NOMO-1 treated with DMSO at 0.1 percent for 48 hours (cell line): Measurements from ENCODE around the gene CHST9.
"Not testable (repeated sequence)": the region's sequence is repeated elsewhere in the genome, so short reads cannot be mapped to it uniquely, and the experiment has no call there.

Source experiments
- DNase-seq: peaks from one replicate; lab custom pipeline; 2025; ENCODE audit not compliant: unreplicated experiment; lab: John Stamatoyannopoulos, UW

Gene CHST9

DNA sequence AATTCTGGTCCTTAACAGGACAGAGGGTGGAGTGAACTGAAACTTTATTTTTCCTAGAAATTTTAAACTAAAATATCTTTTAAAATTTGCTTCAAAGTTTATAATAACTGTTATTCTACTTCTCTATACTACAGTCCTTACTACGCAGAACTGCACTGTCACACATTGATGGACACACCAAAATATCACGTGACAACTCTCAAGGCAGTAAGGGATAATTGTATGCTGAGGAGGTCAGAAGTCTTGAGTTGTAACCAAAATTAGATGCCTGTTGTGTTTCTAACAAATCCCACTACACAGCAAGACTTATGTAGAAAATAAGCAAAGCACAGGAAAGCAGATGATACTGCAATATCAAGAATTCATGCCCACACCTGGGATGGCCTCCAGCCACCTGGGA lies 76.3 kb downstream of the CHST9 start:
- DNase-seq: no peak

DNA sequence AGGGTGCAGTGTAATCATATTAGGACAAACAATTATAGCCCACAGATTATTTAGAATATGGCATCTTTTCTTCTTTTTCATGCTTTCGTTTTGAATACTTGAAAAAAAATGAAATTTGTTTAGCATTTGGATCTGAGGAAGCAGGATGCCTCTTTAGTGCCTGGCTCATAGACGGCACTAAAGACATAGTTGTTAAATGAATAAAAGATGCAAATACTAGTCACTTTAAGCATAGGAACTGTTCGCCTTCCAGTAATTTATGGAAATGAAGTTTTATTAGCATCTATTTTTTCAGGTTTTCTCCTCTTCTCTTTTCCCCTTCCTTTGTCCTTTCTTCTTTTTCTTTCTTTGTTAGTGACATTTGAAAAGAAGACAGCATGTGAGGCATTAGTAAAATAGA lies 80.4 kb downstream of the CHST9 start:
- no peak for DNase-seq

DNA sequence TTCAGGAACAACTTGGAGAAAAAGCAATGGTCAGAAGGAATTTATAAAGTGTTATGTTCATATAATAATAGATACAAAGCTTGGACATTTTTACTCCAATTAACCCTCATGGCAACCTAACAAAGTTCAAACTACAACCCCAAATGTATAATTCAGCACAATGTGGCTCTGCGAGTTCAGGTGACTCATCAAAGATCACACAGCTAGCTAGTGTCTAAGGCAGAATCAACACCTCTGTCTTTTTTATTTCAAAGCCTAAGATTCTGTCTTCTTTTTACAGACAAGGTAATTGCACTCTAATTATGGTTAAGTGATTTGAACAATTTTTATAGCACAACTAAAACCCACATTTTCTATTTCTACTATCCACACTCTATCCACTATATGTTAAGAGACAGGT lies 90.5 kb downstream of the CHST9 start:
- DNase-seq: no peak

DNA sequence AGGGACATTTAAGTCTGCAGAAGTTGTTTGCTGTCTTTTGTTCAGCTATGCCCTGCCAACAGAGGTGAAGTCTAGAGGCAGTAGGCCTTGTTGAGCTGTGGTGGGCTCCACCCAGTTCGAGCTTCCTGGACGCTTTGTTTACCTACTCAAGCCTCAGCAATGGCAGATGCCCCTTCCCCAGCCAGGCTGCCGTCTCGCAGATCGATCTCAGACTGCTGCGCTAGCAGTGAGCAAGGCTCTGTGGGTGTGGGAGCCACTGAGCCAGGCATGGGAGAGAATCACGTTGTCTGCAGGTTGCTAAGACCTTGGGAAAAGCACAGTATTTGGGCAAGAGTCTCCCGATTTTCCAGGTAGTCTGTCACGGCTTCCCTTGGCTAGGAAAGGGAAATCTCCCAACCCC lies 91.8 kb downstream of the CHST9 start:
- DNase-seq: not testable (repeated sequence)

DNA sequence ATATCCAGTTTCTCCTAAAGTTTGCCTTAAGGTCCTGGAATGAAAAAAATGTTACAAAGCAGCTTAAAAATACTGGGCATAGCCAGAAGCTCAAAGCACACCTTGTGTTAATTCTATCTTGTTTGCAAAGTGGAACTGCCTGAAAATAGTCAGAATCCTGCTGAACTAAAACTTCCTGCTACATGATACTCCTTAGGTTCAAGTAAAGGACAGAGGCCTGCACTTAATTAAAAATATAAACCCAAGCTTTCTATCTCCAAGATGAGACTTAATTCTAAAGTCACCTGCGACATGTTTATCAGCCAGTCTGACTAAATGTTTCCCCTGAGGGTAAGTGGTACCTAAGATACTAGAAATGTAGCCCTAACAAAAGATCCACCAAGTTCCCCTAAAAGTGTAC lies 103.4 kb downstream of the CHST9 start:
- DNase-seq: no peak

DNA sequence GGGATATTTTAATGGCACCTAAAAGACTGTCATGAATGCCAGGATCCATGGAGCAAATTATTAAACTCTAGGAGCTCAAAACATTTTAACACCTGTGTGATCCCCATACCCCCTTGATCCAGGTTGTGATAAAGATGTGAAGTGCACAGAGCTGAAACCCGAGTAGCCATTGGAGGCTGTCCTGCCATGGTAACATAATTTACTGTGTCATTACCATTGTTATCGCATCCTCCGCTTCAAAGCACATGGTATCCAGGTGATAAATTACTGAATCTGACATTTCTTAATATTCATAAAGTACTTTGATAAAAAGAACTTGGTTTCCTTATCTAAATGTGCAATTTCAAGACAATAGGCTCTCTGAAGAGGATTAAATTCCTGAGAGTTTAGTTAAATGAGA lies 109.3 kb downstream of the CHST9 start:
- DNase-seq: no peak

DNA sequence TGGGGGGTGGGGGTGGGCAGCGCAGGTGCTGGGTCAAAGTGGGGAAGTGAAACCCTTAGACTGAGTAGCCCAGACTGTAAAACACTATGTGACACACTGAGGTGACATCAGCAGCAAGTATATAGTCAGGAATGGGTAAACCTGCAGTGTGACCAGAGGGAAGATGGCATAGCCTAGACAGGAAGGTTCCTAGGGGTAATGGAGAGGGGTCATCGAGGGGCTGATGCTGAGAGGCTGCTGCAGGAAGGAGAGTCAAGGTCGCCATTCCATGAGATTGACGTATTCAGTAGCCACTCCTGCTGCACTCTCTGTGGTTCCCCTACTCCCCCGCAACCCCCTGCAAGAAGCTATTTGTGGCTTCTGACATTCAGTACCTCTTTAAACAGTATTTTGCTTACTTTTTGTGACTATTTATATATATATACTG lies 111.7 kb downstream of the CHST9 start:
- no peak for DNase-seq

DNA sequence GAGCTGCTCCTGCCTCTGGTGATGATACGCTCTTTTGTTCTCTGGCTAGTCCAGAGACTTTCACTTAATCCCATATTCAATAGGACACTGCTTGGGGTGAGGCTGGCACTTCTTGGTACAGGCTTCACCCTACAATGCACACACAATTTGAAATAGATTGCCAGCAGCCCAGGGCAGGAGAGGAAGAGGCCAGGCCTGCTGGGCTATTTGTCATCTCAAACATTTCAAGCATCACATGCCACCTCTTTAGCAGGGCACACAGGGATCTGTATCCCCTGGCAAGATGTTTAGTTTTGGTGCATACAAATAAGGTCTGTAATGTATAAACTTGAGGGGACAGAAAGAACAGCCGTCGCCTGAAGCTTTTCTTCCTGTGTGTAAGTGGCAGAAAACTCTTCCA lies 120.4 kb downstream of the CHST9 start:
- DNase-seq: no peak

DNA sequence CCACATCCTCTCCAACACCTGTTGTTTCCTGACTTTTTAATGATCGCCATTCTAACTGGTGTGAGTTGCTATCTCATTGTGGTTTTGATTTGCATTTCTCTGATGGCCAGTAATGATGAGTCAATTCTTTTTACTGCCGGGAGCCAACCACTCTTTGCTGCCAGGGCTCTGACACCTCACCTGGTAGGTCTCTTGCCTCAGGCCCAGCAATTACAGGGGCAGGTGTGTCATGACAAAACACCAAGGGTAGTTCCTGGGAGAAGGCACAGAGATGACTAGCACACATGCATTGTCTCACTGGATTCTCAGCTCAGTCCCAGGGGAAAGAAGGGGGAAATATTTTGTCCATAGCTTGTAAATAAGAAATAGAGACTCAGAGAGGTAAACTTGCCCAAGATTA lies 122.3 kb downstream of the CHST9 start:
- DNase-seq: no peak

DNA sequence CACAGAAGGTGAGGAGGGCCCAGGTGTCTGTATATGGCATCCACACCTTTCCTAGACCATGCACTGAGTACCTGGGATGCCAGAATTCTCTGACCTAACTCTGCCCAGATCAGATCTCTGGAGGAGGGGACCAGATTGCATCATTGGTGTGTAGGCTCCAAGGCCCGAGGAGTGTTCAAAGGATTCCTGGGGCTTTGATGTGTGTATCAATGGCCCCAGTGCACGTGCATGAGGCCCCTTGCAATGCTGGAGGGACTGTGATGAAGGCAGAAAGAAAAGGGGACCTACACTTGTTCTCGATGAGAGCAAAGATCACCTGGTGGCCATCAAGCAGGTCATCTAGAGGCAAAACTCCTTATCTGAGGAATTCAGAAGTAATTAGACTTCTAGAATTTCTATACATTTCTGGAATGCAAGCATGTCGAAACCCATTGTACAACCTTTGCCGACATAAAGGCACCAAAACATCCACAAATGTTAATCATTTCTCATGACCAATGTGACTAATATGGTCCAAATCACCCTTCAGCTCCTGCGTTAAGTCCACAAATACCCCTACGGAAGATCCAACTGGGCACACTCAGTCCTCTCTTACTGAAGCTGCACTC lies 123.5 kb downstream of the CHST9 start:
- DNase-seq: no peak

DNA sequence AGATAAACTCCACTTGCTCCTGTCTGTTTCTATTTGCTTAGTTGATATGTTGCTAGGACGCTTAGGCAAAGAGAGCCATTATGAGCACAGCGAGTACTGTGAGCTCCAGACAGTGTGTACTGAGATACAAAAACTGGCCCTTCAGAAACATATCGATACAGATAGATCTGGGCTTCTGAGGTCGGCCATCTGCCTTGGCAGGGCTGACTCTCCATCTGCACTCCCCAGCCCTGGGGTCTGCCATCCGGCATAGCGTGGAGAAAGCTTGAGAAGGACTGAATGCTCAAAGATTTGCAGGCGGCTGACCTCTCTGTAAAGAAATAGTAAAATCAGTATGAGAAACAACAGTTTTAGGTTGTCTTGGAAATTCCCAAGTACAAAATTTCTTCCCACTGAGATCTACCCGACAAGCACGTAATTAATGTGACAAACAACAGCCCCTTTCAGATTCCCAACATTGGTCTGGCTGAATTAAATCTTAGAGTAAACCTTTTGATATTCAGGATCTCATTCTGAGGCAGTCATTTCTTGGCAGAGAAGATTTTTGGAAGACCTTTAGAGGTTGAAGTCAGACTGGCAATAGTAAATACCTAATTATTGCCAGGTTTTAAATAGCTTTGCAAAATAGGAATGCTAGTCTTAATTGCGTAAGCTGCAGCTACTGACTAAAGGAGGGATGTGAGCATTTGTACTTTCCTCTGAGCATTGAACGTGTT lies 127.4 kb downstream of the CHST9 start:
- DNase-seq: no peak

DNA sequence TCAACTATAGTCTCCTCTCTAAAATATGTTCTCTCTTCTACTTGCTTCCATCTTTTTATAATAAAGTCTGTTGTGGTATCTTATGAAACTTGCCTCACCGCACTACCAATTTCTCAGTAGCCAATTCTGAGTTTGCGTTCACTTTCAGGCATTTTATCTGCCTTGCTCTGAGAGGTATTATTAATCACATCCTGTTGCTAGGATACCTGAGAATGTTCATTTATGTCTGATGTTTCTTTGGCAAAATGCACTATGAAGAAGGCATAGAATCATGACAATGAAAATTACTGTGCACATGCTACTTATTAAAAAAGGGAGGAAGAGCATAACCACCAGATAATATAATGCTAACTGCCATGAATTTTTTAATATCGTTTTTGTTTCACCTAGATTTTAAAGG lies 130.2 kb downstream of the CHST9 start:
- no peak for DNase-seq

DNA sequence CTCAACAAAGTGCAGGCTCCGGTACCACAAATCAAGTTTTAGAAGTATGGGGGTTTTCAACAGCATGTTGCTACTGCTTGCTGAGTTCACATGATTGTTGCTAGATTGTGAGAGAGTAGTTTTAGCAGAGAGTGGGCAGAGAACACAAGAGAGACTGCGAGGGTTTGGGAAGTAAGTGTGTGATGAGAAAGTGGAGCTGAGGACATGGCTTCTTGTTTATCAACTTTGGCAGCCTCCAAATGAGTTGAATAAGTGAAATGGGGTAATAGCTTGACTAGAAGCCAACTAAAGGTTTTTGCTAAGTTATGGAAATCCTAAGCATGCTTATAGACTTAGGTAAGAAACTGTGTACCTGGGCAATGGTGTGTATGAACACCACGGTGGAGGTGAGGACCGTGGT lies 135.1 kb downstream of the CHST9 start:
- no peak for DNase-seq

DNA sequence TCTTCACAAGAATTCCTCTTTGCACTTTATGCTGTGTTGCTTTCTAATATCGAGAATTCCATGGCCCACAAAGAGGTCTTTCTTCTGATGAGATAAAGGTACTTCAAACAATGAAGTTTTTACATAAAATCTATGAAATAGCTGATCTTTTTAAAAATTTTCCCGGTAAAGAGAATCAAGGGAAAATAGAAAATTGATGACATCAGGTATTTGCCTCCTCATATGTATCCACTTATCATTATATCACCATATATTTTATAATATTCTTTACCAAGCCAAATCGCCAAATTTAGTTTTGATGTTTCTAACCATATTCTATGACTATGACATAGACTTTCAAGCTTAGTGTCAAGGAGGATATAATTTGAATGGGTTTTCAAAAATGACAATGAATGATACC lies 139.8 kb downstream of the CHST9 start:
- no peak for DNase-seq

DNA sequence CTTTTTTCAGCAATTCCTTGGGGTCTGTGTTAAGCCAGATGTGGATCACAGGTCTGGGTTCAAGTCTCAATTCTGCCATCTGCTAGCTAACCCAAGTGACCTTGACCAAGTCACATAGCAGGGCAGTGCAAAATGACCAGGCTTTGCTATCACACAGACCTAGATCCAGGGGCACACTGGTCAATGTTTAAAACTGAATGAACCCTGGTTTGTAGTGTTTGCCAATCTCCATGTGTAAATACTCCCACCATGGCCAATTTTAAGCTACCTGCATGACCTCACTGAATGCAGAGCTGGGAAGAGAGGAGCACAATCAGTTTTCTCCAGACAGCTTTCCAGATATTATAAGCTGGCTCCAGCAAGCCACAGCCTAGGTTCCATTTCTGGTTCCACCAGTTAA lies 142.9 kb downstream of the CHST9 start:
- DNase-seq: no peak

DNA sequence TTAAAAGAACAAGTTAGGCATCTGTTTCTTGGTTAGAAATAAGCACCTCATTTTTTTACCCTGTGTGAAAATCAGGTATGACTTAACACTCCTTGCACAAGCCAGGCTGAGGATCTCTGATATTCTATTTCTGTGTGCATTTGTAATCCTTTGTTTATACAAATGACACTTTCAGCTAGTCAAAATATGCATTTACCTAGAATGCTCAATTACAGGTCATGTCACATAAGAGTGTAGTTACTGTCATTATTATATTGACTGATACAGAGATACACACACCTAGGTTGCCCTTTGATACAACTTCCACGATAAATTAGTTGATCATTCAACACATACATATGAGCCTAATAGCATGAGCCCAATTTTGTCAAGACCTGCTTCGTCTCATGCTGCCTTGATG lies 144.3 kb downstream of the CHST9 start:
- no peak for DNase-seq

DNA sequence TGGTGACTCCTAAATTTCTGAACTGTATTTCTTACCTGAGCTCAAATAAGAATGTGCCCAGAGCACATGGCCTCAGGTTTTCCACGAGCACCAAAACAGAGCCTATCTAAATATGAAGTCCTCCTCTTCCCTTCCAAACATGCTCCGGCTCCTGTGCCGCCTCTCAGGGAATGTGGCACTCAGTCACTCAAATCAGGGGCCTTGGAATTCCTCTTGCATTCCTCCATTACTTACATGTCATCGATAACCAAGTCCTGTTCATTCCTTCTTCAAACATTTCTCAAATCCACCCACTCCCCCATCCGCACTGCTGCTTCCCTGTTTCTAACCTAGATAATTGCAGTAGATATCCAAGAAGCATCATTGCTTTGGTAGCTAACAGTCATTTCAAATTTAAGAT lies 151.4 kb downstream of the CHST9 start:
- no peak for DNase-seq

DNA sequence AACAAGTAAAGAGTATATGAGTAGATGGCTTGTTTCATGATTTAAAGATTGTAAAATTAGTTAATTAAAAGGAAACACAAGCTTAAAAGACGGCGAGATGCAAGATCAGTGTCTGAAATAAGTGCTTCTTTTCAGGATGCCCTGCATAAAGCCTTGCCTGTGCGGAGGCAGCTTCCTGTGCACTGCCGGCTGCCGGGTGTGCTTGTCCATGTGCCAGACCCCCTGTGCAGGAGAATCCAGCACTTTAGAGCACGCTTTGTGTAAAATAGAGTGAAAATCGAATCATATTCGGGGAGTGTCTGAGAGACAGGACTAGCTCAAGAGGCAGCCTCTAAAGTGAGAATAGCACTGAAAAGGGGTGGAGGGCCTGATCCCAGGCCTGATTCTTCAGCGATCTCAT lies 154.7 kb downstream of the CHST9 start:
- no peak for DNase-seq

DNA sequence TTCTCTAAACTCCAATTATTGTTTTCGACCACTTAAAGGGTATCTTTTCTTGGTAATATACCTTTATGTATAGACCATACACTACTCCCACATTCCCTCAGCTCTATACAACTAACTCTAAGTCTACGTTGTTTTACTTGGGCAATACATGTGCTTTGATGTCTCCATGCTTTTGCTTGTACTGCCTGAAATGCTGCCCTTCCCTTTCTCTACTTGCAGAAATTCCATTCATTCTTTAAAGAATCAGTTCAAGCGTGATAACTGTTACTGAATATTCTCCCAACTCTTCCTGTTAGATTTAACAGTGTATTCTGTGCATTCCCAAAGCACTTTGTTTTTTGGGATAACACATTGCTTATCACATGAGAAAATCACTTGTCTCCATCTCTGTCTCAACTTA lies 162.6 kb downstream of the CHST9 start:
- DNase-seq: no peak

DNA sequence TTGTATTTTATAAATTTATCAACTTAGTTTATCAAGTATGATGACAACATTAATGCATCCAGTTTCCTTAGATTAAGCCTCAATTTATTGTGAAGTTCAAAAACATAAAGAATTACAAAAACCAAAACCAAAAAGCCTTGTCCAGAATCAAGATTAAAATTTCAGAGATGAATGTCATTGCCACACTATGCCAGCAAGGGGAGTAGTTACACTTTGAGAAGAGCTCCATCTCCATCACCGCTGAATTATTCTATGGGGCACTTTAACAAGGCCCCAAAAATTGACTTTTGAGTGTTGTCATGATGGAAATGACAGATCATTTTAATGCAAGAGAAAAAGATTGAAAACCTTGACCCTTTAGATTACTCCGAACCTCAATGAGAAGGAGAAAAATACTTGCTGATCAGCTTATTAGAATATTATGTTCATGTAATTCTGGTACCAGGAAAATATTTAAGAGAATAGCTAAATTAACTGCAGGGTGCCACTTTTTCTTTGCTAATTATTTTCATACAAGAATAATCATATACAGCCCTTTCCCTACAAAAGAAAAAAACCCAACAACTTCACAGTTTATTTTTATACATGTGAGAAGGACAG lies 167.1 kb downstream of the CHST9 start:
- DNase-seq: peak; percentile 8

DNA sequence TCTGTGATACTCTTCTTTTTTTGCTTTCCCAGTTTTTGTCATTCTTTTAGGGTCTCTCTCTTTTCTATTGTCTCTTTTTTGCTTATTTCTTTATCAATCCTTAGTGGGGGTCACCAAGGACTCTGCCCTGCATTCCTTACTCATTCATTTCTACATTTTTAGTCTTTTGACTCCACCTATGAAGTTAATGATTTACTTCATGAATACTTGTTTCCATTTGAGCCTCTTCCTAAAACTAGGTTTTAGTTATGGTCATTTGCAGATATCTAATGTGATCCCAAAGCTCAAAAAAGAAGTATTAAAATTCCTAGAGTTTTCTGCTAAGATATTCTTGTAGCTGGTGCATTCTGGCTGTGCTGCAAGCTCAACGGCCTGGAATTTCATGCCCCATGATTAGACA lies 170.3 kb downstream of the CHST9 start:
- DNase-seq: no peak

DNA sequence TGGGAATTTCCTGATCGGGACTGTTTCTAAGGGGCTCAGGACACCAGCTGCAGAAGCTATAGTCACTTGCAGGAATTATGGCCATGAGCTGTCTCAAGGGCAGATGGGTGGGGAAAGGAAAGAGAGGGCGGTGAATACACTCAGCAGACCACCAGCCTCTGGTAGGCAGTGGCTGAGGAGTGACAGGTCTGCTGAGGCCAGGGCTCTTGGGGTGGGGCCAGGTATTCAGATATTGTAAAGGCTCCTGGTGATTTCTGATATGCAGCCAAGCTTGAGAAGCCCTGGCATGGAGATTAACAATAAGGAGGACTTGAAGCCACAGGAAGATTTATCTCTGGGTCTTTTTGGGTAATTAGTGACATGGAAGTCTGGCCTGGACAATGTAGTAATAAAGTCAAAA lies 174.3 kb downstream of the CHST9 start:
- DNase-seq: no peak

DNA sequence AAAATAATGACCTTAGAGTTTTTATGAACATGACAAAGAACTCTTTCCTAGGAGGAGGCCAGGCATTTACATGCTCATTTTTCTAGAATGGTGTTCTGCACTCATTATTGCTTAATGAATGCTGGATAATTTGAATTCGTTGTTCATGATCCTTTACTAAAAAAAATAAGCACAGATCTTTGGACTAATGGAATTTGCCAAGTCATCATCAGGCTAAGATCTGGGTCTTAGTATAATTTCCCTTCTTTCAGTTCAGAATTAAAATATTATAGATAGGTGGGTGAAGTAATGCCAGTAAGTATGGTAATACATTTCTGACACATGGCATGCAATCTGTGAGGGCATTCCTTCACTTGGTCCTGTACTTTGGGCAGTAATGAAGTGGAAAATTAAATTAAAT lies 175.8 kb downstream of the CHST9 start:
- no peak for DNase-seq
